NCI-H2227 (cell line): ENCODE data around the gene MTCL1.
A peak's percentile ranks its signal among the peaks of the same experiment; 100 is the strongest.

Experiments
- DNase-seq: peaks from one replicate; lab custom pipeline; 2025; ENCODE audit not compliant: unreplicated experiment; lab: John Stamatoyannopoulos, UW

The MTCL1 gene

GRCh38 chr18:8806100-8806797, 100.9 kb downstream of the MTCL1 start:
- no peak for DNase-seq

GRCh38 chr18:8806798-8807487, 101.6 kb downstream of the MTCL1 start:
- no peak for DNase-seq

GRCh38 chr18:8807488-8807805, 102.1 kb downstream of the MTCL1 start:
- no peak for DNase-seq

- DNase-seq: peak; percentile 21
Measured at GRCh38 chr18:8808001-8808400, 102.6 kb downstream of the MTCL1 start.

- DNase-seq: no peak
Measured at GRCh38 chr18:8809514-8809913, 104.2 kb downstream of the MTCL1 start.

- no peak for DNase-seq
Measured at GRCh38 chr18:8810157-8810556, 104.8 kb downstream of the MTCL1 start.

- DNase-seq: no peak
Measured at GRCh38 chr18:8811115-8811514, 105.8 kb downstream of the MTCL1 start.

GRCh38 chr18:8812631-8813030, 107.3 kb downstream of the MTCL1 start:
- DNase-seq: no peak

GRCh38 chr18:8813611-8814010, 108.3 kb downstream of the MTCL1 start:
- DNase-seq: no peak

GRCh38 chr18:8814206-8814605, 108.8 kb downstream of the MTCL1 start:
- no peak for DNase-seq

- DNase-seq: no peak
Measured at GRCh38 chr18:8816220-8816619, 110.9 kb downstream of the MTCL1 start.

GRCh38 chr18:8816816-8817215, 111.5 kb downstream of the MTCL1 start:
- no peak for DNase-seq

- no peak for DNase-seq
Measured at GRCh38 chr18:8818982-8819381, 113.6 kb downstream of the MTCL1 start.

- no peak for DNase-seq
Measured at GRCh38 chr18:8820396-8821082, 115.2 kb downstream of the MTCL1 start.

- no peak for DNase-seq
Measured at GRCh38 chr18:8821083-8821465, 115.7 kb downstream of the MTCL1 start.

- no peak for DNase-seq
Measured at GRCh38 chr18:8821531-8821930, 116.2 kb downstream of the MTCL1 start.

- no peak for DNase-seq
Measured at GRCh38 chr18:8822643-8823042, 117.3 kb downstream of the MTCL1 start.

- DNase-seq: no peak
Measured at GRCh38 chr18:8823530-8823929, 118.2 kb downstream of the MTCL1 start.

- no peak for DNase-seq
Measured at GRCh38 chr18:8824846-8825245, 119.5 kb downstream of the MTCL1 start.

GRCh38 chr18:8825273-8825672, 119.9 kb downstream of the MTCL1 start:
- no peak for DNase-seq

GRCh38 chr18:8825729-8826375, 120.5 kb downstream of the MTCL1 start:
- no peak for DNase-seq

- no peak for DNase-seq
Measured at GRCh38 chr18:8826514-8826913, 121.2 kb downstream of the MTCL1 start.
